H1 (cell line): ENCODE results near the gene RNF130. TPM values are rescaled to one million over a fixed set of nuclear protein-coding genes. Genes with fewer than 3 reads are reported as not detected.

ENCODE experiments used
- CTCF ChIA-PET: fragments of 300-600 bp; sonication (Branson Sonifier 250); formaldehyde crosslinking; loops from one replicate; lab custom pipeline; 2021; ENCODE audit not compliant: partially characterized antibody; lab: Charles Lee
- POLR2A ChIA-PET: fragments of 300-600 bp; sonication (Branson Sonifier 250); formaldehyde crosslinking; loops from one replicate; lab custom pipeline; 2021; ENCODE audit warnings: inconsistent platforms; ENCODE audit not compliant: partially characterized antibody; lab: Charles Lee
- DNase-seq, 2 experiments: peaks; one replicate each; pipeline versions ENCODE4 v3.0.0 to v3.0.0-alpha.2; 2010 to 2022; ENCODE audit warnings: low spot score in 2 of 2, low read depth in 1 of 2, mixed read lengths in 1 of 2
- FAIRE-seq: peaks from 2 replicates; lab custom pipeline; 2011; peaks lifted over from hg19 to GRCh38; lab: Jason Lieb, UNC
- H2AFZ ChIP-seq: 2 replicates; pipeline ENCODE4 v1.8.1; 2012; ENCODE audit warnings: low read length, inconsistent platforms
- H2AK5ac ChIP-seq: 2 replicates; pipeline ENCODE4 v1.6.1; 2013; ENCODE audit warnings: low read depth, low read length
- H2BK120ac ChIP-seq: replicated peaks from 2 replicates; pipeline ENCODE3; 2013; ENCODE audit warnings: low read depth, low read length, inconsistent platforms
- H2BK12ac ChIP-seq: 2 replicates; pipeline ENCODE4 v1.6.1; 2013; ENCODE audit warnings: low read depth, low read length
- H2BK15ac ChIP-seq: 2 replicates; pipeline ENCODE4 v1.6.1; 2013; ENCODE audit warnings: low read length
- H2BK20ac ChIP-seq: 2 replicates; pipeline ENCODE4 v1.6.1; 2013; ENCODE audit warnings: low read length
- H2BK5ac ChIP-seq: 2 replicates; pipeline ENCODE4 v1.6.1; 2013; ENCODE audit warnings: low read depth, low read length
- H3K14ac ChIP-seq: 2 replicates; pipeline ENCODE4 v1.6.1; 2013; ENCODE audit warnings: inconsistent platforms; ENCODE audit not compliant: insufficient read length
- H3K18ac ChIP-seq: 2 replicates; pipeline ENCODE4 v1.6.1; 2013; ENCODE audit warnings: low read length; ENCODE audit errors: extremely low read depth
- H3K23ac ChIP-seq: 2 replicates; pipeline ENCODE4 v1.6.1; 2013; ENCODE audit warnings: inconsistent platforms; ENCODE audit not compliant: insufficient read length
- H3K23me2 ChIP-seq: 2 replicates; pipeline ENCODE4 v1.6.1; 2013; ENCODE audit warnings: low read depth, low read length
- H3K27ac ChIP-seq: 2 replicates; pipeline ENCODE4 v1.6.1; 2011; ENCODE audit warnings: low read depth, low read length, inconsistent platforms
- H3K27me3 ChIP-seq, 4 experiments: replicated peaks in 1 of 4; 1 replicate in 1 of 4; 2 replicates in 3 of 4; pipeline versions ENCODE4 v1.6.1 to v1.8.1; 2011 to 2013; ENCODE audit warnings: low read length in 3 of 4, mild to moderate bottlenecking in 3 of 4, inconsistent platforms in 2 of 4, mixed read lengths in 2 of 4, moderate library complexity in 1 of 4; ENCODE audit not compliant: control insufficient read depth in 3 of 4, insufficient read depth in 3 of 4; ENCODE audit errors: extremely low read depth in 1 of 4
- H3K36me3 ChIP-seq, 4 experiments: 2 replicates each; pipeline versions ENCODE4 v1.6.1 to v1.8.1; 2011 to 2013; ENCODE audit warnings: mild to moderate bottlenecking in 4 of 4, low read length in 3 of 4, moderate library complexity in 2 of 4, control low read depth in 1 of 4, inconsistent platforms in 1 of 4; ENCODE audit not compliant: insufficient read depth in 4 of 4, control insufficient read depth in 2 of 4
- H3K4ac ChIP-seq: replicated peaks from 2 replicates; pipeline ENCODE3; 2013; ENCODE audit warnings: low read length, low read depth, mixed read lengths, inconsistent platforms; ENCODE audit not compliant: insufficient read length
- H3K4me1 ChIP-seq, 4 experiments: replicated peaks in 1 of 4; 1 replicate in 1 of 4; 2 replicates in 3 of 4; pipeline versions ENCODE4 v1.6.1 to v1.8.1; 2011 to 2013; ENCODE audit warnings: low read length in 3 of 4, inconsistent platforms in 2 of 4, mixed read lengths in 1 of 4; ENCODE audit not compliant: insufficient read depth in 4 of 4, control insufficient read depth in 3 of 4
- H3K4me2 ChIP-seq, 2 experiments: 2 replicates each; pipeline versions ENCODE4 v1.6.1 to v1.8.1; 2011 to 2013; ENCODE audit warnings: low read depth in 2 of 2, low read length in 2 of 2, control low read depth in 1 of 2, inconsistent platforms in 1 of 2, mild to moderate bottlenecking in 1 of 2; ENCODE audit not compliant: insufficient read depth in 1 of 2
- H3K4me3 ChIP-seq, 4 experiments: fragments of 200-600, 300-600 bp in 1 of 4; sonication (generic), shearing (Covaris generic), sonication (Bioruptor Twin) in 1 of 4; 2 replicates each; pipeline versions ENCODE4 v1.5.1 to v1.8.1; 2011 to 2016; ENCODE audit warnings: low read length in 4 of 4, low read depth in 3 of 4, control low read depth in 2 of 4, inconsistent platforms in 2 of 4, mild to moderate bottlenecking in 2 of 4, mixed read lengths in 1 of 4, moderate library complexity in 1 of 4; ENCODE audit not compliant: insufficient read depth in 2 of 4; ENCODE audit errors: extremely low read depth in 1 of 4
- H3K56ac ChIP-seq: replicated peaks from 2 replicates; pipeline ENCODE3; 2013; ENCODE audit warnings: low read depth, mild to moderate bottlenecking, mixed read lengths, low read length, inconsistent platforms; ENCODE audit not compliant: insufficient read length
- H3K79me1 ChIP-seq: 2 replicates; pipeline ENCODE4 v1.6.1; 2013; ENCODE audit warnings: low read depth, low read length, control low read depth
- H3K79me2 ChIP-seq, 2 experiments: 2 replicates each; pipeline versions ENCODE4 v1.6.1 to v1.8.1; 2012 to 2013; ENCODE audit warnings: low read length in 2 of 2, mild to moderate bottlenecking in 2 of 2, inconsistent platforms in 1 of 2; ENCODE audit not compliant: insufficient read depth in 2 of 2, control insufficient read depth in 1 of 2
- H3K9ac ChIP-seq, 4 experiments: replicated peaks in 1 of 4; 1 replicate in 1 of 4; 2 replicates in 3 of 4; pipeline versions ENCODE4 v1.6.1 to v1.8.1; 2011 to 2013; ENCODE audit warnings: low read depth in 3 of 4, low read length in 3 of 4, control low read depth in 2 of 4, mild to moderate bottlenecking in 2 of 4, moderate library complexity in 2 of 4, inconsistent platforms in 1 of 4; ENCODE audit errors: extremely low read depth in 1 of 4
- H3K9me3 ChIP-seq, 2 experiments: 2 replicates each; pipeline versions ENCODE4 v1.6.1 to v1.8.1; 2012 to 2013; ENCODE audit warnings: mild to moderate bottlenecking in 2 of 2, moderate library complexity in 2 of 2, control low read depth in 1 of 2, inconsistent platforms in 1 of 2, low read depth in 1 of 2, low read length in 1 of 2, mixed read lengths in 1 of 2; ENCODE audit not compliant: insufficient read depth in 2 of 2
- H4K20me1 ChIP-seq, 2 experiments: replicated peaks in 1 of 2; 2 replicates each; pipeline versions ENCODE3 to v1.8.1; 2011 to 2013; ENCODE audit warnings: inconsistent platforms in 2 of 2, low read length in 2 of 2, mild to moderate bottlenecking in 1 of 2; ENCODE audit not compliant: insufficient read depth in 2 of 2, control insufficient read depth in 1 of 2
- H4K5ac ChIP-seq: 2 replicates; pipeline ENCODE4 v1.6.1; 2013; ENCODE audit warnings: low read length, low read depth, mixed read lengths, inconsistent platforms; ENCODE audit not compliant: insufficient read length
- H4K8ac ChIP-seq: 2 replicates; pipeline ENCODE4 v1.8.0; 2013; ENCODE audit warnings: mild to moderate bottlenecking, moderate library complexity, low read length, inconsistent platforms; ENCODE audit not compliant: insufficient read depth; ENCODE audit errors: extremely low read depth
- H4K91ac ChIP-seq: replicated peaks from 2 replicates; pipeline ENCODE3; 2013; ENCODE audit warnings: low read length, mixed read lengths, inconsistent platforms; ENCODE audit not compliant: insufficient read length
- CBX5 ChIP-seq: fragments of 300-800, 300-1000 bp; sonication (generic); IDR thresholded peaks from 2 replicates; pipeline ENCODE4 v1.7.1; 2016; ENCODE audit warnings: antibody characterized with exemption, low read length, low read depth
- CHD1 ChIP-seq: IDR thresholded peaks from 2 replicates; pipeline ENCODE4 v1.6.1; 2012; ENCODE audit warnings: low read depth, low read length, improper control_type of control experiment
- CHD2 ChIP-seq: IDR thresholded peaks from 2 replicates; pipeline ENCODE4 v1.6.1; 2012; ENCODE audit warnings: low read length, improper control_type of control experiment
- CREB1 ChIP-seq: IDR thresholded peaks from 2 replicates; pipeline ENCODE4 v1.6.1; 2012; ENCODE audit warnings: inconsistent platforms
- EP300 ChIP-seq, 2 experiments: IDR thresholded peaks; 1 replicate in 1 of 2; 2 replicates in 1 of 2; pipeline ENCODE4 v1.6.1; 2011 to 2012; ENCODE audit warnings: low read depth in 2 of 2, low read length in 2 of 2, mild to moderate bottlenecking in 2 of 2, borderline replicate concordance in 1 of 2, inconsistent platforms in 1 of 2, moderate library complexity in 1 of 2
- JUND ChIP-seq: IDR thresholded peaks from 2 replicates; pipeline ENCODE4 v1.6.1; 2011; ENCODE audit warnings: mild to moderate bottlenecking, improper control_type of control experiment, low read length
- KDM1A ChIP-seq: fragments of 200-600, 300-600 bp; sonication (generic); IDR thresholded peaks from 2 replicates; pipeline ENCODE4 v1.7.1; 2016; ENCODE audit warnings: mild to moderate bottlenecking, low read length, borderline replicate concordance
- MAFK ChIP-seq: IDR thresholded peaks from 2 replicates; pipeline ENCODE4 v1.6.1; 2012; ENCODE audit warnings: low read depth, mild to moderate bottlenecking, improper control_type of control experiment, low read length
- PHF8 ChIP-seq: fragments of 200-600 bp; sonication (generic); conservative IDR thresholded peaks from 2 replicates; pipeline ENCODE4 v1.7.1; 2012; ENCODE audit warnings: low read depth, mild to moderate bottlenecking, inconsistent platforms, low read length, moderate library complexity
- RBBP5 ChIP-seq: IDR thresholded peaks from 2 replicates; pipeline ENCODE4 v1.7.1; 2012; ENCODE audit warnings: low read depth, mild to moderate bottlenecking, inconsistent platforms, low read length, moderate library complexity, borderline replicate concordance
- SIN3A ChIP-seq, 2 experiments: IDR thresholded peaks in 1 of 2; conservative IDR thresholded peaks in 1 of 2; 2 replicates each; pipeline ENCODE4 v1.6.1; 2011 to 2012; ENCODE audit warnings: low read length in 2 of 2, improper control_type of control experiment in 1 of 2, low read depth in 1 of 2, mild to moderate bottlenecking in 1 of 2
- SIX5 ChIP-seq: IDR thresholded peaks from 2 replicates; pipeline ENCODE4 v1.6.1; 2011; ENCODE audit warnings: mild to moderate bottlenecking, low read depth, low read length
- SP1 ChIP-seq: IDR thresholded peaks from 2 replicates; pipeline ENCODE4 v1.6.1; 2011; ENCODE audit warnings: low read depth, low read length
- TCF12 ChIP-seq: IDR thresholded peaks from 2 replicates; pipeline ENCODE4 v1.6.1; 2011; ENCODE audit warnings: low read depth, mild to moderate bottlenecking, low read length
- ZNF274 ChIP-seq: IDR thresholded peaks from 2 replicates; pipeline ENCODE4 v1.7.0; 2012; ENCODE audit warnings: low read length, borderline replicate concordance; ENCODE audit errors: extremely low read depth
- WGBS, 2 experiments: shearing (Covaris generic) in 1 of 2; methylation state at CpG; one replicate each; pipeline versions ENCODE4 v1.1.6 to v1.1.7; 2013 to 2015; ENCODE audit warnings: low lambda C conversion rate in 2 of 2, mixed read lengths in 2 of 2, inconsistent platforms in 1 of 2, low coverage in 1 of 2, missing lambda C conversion rate in 1 of 2; ENCODE audit not compliant: insufficient replicate concordance in 2 of 2, insufficient coverage in 1 of 2, insufficient read length in 1 of 2; ENCODE audit errors: extremely low coverage in 1 of 2, missing lambda C conversion rate in 1 of 2; 5-methylcytosine and 5-hydroxymethylcytosine counted together
- polyA plus RNA-seq, 7 experiments: library from polyadenylated mRNA; depleted of rRNA in 3 of 7; stranded (reverse) in 5 of 7; unstranded in 2 of 7; fragments of >200 nt in 5 of 7; fragments of 200-250 nt in 2 of 7; gene quantifications; 1 replicate in 5 of 7; 2 replicates in 1 of 7; 4 replicates in 1 of 7; pipeline versions ENCODE4 v1.2.1 to v1.2.3, GENCODE V29; 2011 to 2013; ENCODE audit warnings: missing spikeins in 2 of 7, mixed read lengths in 2 of 7
- total RNA-seq: library from RNA; stranded (reverse); fragmentation: NEBNext Ultra II Directional; extraction: Animal tissue kit (Norgen Biotek cat#: 25700); gene quantifications from 2 replicates; pipeline ENCODE4 v1.2.1, GENCODE V29; 2021

RNF130 gene
- total and polyA plus RNA-seq, 2 of the 8 experiments (the other 6 are each of a cell fraction or from before 2014, with no cell fraction given), result 65.1 to 70.0 TPM

GRCh38 chr5:180010636-180011035 is 60.9 kb downstream of the RNF130 start:
- H2BK12ac ChIP-seq, result no peak overlapping the region
- H3K4me2 ChIP-seq, result no peak overlapping the region
- no peak overlapping the region for H2AFZ ChIP-seq
- H3K56ac ChIP-seq, result no peak overlapping the region
- H3K23me2 ChIP-seq, result no peaks in the 10 kb centered on the region; the same call in 1 of the 2 replicates
- H3K14ac ChIP-seq, result no peak overlapping the region
- FAIRE-seq (no peak), DNase-seq (no peak)
- H4K5ac ChIP-seq, result no peak overlapping the region
- no peaks in the 10 kb centered on the region for H3K9me3 ChIP-seq
- H3K23ac ChIP-seq, result no peak overlapping the region
- H3K27me3 ChIP-seq, result no peaks in the 10 kb centered on the region
- WGBS, 2 experiments, result 97% methylated on average over 3 of the region's 3 CpGs; no CpG with 5 or more reads in 1 of the 2 experiments
- peaks cover 0 to 19% (median 6%) of the 10 kb centered on the region in 4 experiments; a peak in 4 of 8 replicates for H3K36me3 ChIP-seq
- no peak overlapping the region for H3K27ac ChIP-seq
- peaks cover 0 to 6% (median 3%) of the 10 kb centered on the region in 4 experiments; a peak in 2 of 7 replicates for H3K4me1 ChIP-seq
- peaks cover 2% of the 10 kb centered on the region in 2 experiments for H4K20me1 ChIP-seq
- H3K4me3 ChIP-seq, result no peak overlapping the region
- no peak overlapping the region for H3K4ac ChIP-seq
- H4K8ac ChIP-seq, result no peak overlapping the region
- H2BK120ac ChIP-seq, result no peak overlapping the region
- no peak overlapping the region for H2BK5ac ChIP-seq
- no peak overlapping the region for H4K91ac ChIP-seq
- no peak overlapping the region for H2AK5ac ChIP-seq
- H2BK15ac ChIP-seq, result no peak overlapping the region
- ChIA-PET CTCF (interaction anchor here (1.0 to 2.5 kb wide), 2 partner anchors 12 to 19 kb away, joined by 3 to 11 read pairs; no protein-coding TSS in a partner anchor), POLR2A (no interaction called here)
- H3K79me2 ChIP-seq, result peaks cover 0 to 34% of the 10 kb centered on the region in 2 experiments; a peak in 2 of 4 replicates
- H3K18ac ChIP-seq, result no peak overlapping the region
- H2BK20ac ChIP-seq, result no peak overlapping the region
- H3K79me1 ChIP-seq, result no peaks in the 10 kb centered on the region
- H3K9ac ChIP-seq, result no peak overlapping the region
- TF ChIP-seq CBX5 (no peak), CHD2 (no peak), ZNF274 (no peak), SIX5 (no peak), SP1 (no peak), TCF12 (no peak), EP300 (IDR thresholded peaks at IDR 0.05; ENCODE audit: borderline replicate concordance in 1 of 2, low read depth in 2 of 2, low read length in 2 of 2) (no peak), KDM1A (no peak), CREB1 (no peak), CHD1 (no peak), RBBP5 (no peak), SIN3A (conservative IDR thresholded peaks at IDR 0.05 in 1 of 2, IDR thresholded peaks at IDR 0.05 in 1 of 2; ENCODE audit: low read depth in 1 of 2, low read length in 2 of 2) (no peak), JUND (no peak), PHF8 (no peak), MAFK (no peak)
